ENCODE results near the gene IL13.

- TF ChIP-seq CTCF (IDR thresholded peaks at IDR 0.05): no peak
- no peak for TF ChIP-seq POLR2AphosphoS5 (IDR thresholded peaks at IDR 0.05)
Measured at GRCh38 chr5:132653716-132654115, 4.3 kb upstream of the IL13 start.

Data from esophagus muscularis mucosa (tissue), 3 donors.